ENCODE results near the gene AGBL1. TPM values are rescaled to one million over a fixed set of nuclear protein-coding genes. Genes with fewer than 3 reads are reported as not detected.

The AGBL1 gene
- under 1 TPM in 2 of 4 donors, not detected in 2; 0.01 to 0.04 TPM for polyA plus RNA-seq
- long read RNA-seq, donor 1, result 0 reads
- long read RNA-seq, donor 2, result 0 reads
- long read RNA-seq, donor 3, result 0 reads
- long read RNA-seq, donor 4, result 0 reads
- long read RNA-seq, donor 5, result 0 reads
- long read RNA-seq, donor 6, result 0 reads
- long read RNA-seq, donor 7, result 0 reads
- long read RNA-seq, donor 8, result 0 reads
- long read RNA-seq, donor 9, result 0 reads
- long read RNA-seq, donor 10, result 0 reads

GRCh38 chr15:86079508-86080266 lies at the start of gene AGBL1:
AGBL1 (plus strand) TSS chr15:86079871.
- Histone ChIP-seq H3K27ac (ENCODE audit: low read depth in 1 of 3, low read length in 2 of 3) (no peak within 1 kb of the TSS), H3K27me3 (ENCODE audit: control insufficient read depth in 3 of 3, insufficient read depth in 3 of 3, low read length in 3 of 3) (peaks cover 0 to 2% (median 0%) of the 10 kb centered on the region in 3 donors), H3K9me3 (ENCODE audit: control insufficient read depth in 2 of 2, insufficient read depth in 1 of 2, low read depth in 1 of 2, low read length in 1 of 2) (no peaks in the 10 kb centered on the region), H3K36me3 (ENCODE audit: control insufficient read depth in 3 of 3, insufficient read depth in 2 of 3, low read depth in 1 of 3, low read length in 3 of 3) (no peaks in the 10 kb centered on the region), H3K4me1 (ENCODE audit: control insufficient read depth in 3 of 3, insufficient read depth in 2 of 3, low read depth in 1 of 3, low read length in 2 of 3) (no peaks in the 10 kb centered on the region), H3K4me3 (ENCODE audit: low read depth in 1 of 3, low read length in 3 of 3) (no peak within 1 kb of the TSS)
- DNase-seq, result no peak
- FAIRE-seq, result no peak
- 73 to 77% (median 77%) methylated on average over 27 of the region's 27 CpGs for WGBS, 3 donors

- Histone ChIP-seq H3K4me3 (ENCODE audit: low read depth in 1 of 3, low read length in 3 of 3) (no peak overlapping the region), H3K9me3 (ENCODE audit: control insufficient read depth in 2 of 2, insufficient read depth in 1 of 2, low read depth in 1 of 2, low read length in 1 of 2) (no peaks in the 10 kb centered on the region), H3K27ac (ENCODE audit: low read depth in 1 of 3, low read length in 2 of 3) (no peak overlapping the region), H3K4me1 (ENCODE audit: control insufficient read depth in 3 of 3, insufficient read depth in 2 of 3, low read depth in 1 of 3, low read length in 2 of 3) (no peaks in the 10 kb centered on the region), H3K27me3 (ENCODE audit: control insufficient read depth in 3 of 3, insufficient read depth in 3 of 3, low read length in 3 of 3) (peaks cover 0 to 4% (median 0%) of the 10 kb centered on the region in 3 donors), H3K36me3 (ENCODE audit: control insufficient read depth in 3 of 3, insufficient read depth in 2 of 3, low read depth in 1 of 3, low read length in 3 of 3) (no peaks in the 10 kb centered on the region)
- DNase-seq (no peak), FAIRE-seq (no peak)
Measured at GRCh38 chr15:86034904-86035303, 44.8 kb upstream of the AGBL1 start.

- no peak for DNase-seq
- no peak overlapping the region for H3K4me3 ChIP-seq (ENCODE audit: low read depth in 1 of 3, low read length in 3 of 3)
- H3K9me3 ChIP-seq (ENCODE audit: control insufficient read depth in 2 of 2, insufficient read depth in 1 of 2, low read depth in 1 of 2, low read length in 1 of 2), result no peaks in the 10 kb centered on the region
- H3K4me1 ChIP-seq (ENCODE audit: control insufficient read depth in 3 of 3, insufficient read depth in 2 of 3, low read depth in 1 of 3, low read length in 2 of 3), result no peaks in the 10 kb centered on the region
- H3K27ac ChIP-seq (ENCODE audit: low read depth in 1 of 3, low read length in 2 of 3), result no peak overlapping the region
- H3K27me3 ChIP-seq (ENCODE audit: control insufficient read depth in 3 of 3, insufficient read depth in 3 of 3, low read length in 3 of 3), result peaks cover 0 to 4% (median 0%) of the 10 kb centered on the region in 3 donors
- WGBS, 3 donors, result 62 to 84% (median 76%) methylated on average over 1 of the region's 1 CpG
- no peaks in the 10 kb centered on the region for H3K36me3 ChIP-seq (ENCODE audit: control insufficient read depth in 3 of 3, insufficient read depth in 2 of 3, low read depth in 1 of 3, low read length in 3 of 3)
- no peak for FAIRE-seq
Measured at GRCh38 chr15:86036243-86036642, 43.4 kb upstream of the AGBL1 start.

GRCh38 chr15:86038491-86038890 lies 41.2 kb upstream of the AGBL1 start:
- H3K4me3 ChIP-seq (ENCODE audit: low read depth in 1 of 3, low read length in 3 of 3), result no peak overlapping the region
- H3K27me3 ChIP-seq (ENCODE audit: control insufficient read depth in 3 of 3, insufficient read depth in 3 of 3, low read length in 3 of 3), result peaks cover 0 to 4% (median 0%) of the 10 kb centered on the region in 3 donors
- no peak for FAIRE-seq
- DNase-seq, result no peak
- 85 to 100% (median 92%) methylated on average over 1 of the region's 1 CpG for WGBS, 3 donors
- H3K4me1 ChIP-seq (ENCODE audit: control insufficient read depth in 3 of 3, insufficient read depth in 2 of 3, low read depth in 1 of 3, low read length in 2 of 3), result no peaks in the 10 kb centered on the region
- H3K27ac ChIP-seq (ENCODE audit: low read depth in 1 of 3, low read length in 2 of 3), result no peak overlapping the region
- no peaks in the 10 kb centered on the region for H3K36me3 ChIP-seq (ENCODE audit: control insufficient read depth in 3 of 3, insufficient read depth in 2 of 3, low read depth in 1 of 3, low read length in 3 of 3)
- no peaks in the 10 kb centered on the region for H3K9me3 ChIP-seq (ENCODE audit: control insufficient read depth in 2 of 2, insufficient read depth in 1 of 2, low read depth in 1 of 2, low read length in 1 of 2)

- H3K9me3 ChIP-seq (ENCODE audit: control insufficient read depth in 2 of 2, insufficient read depth in 1 of 2, low read depth in 1 of 2, low read length in 1 of 2), result no peaks in the 10 kb centered on the region
- H3K4me3 ChIP-seq (ENCODE audit: low read depth in 1 of 3, low read length in 3 of 3), result no peak overlapping the region
- no peak for FAIRE-seq
- no peak for DNase-seq
- H3K36me3 ChIP-seq (ENCODE audit: control insufficient read depth in 3 of 3, insufficient read depth in 2 of 3, low read depth in 1 of 3, low read length in 3 of 3), result no peaks in the 10 kb centered on the region
- 74 to 78% (median 75%) methylated on average over 6 of the region's 6 CpGs for WGBS, 3 donors
- H3K4me1 ChIP-seq (ENCODE audit: control insufficient read depth in 3 of 3, insufficient read depth in 2 of 3, low read depth in 1 of 3, low read length in 2 of 3), result no peaks in the 10 kb centered on the region
- H3K27me3 ChIP-seq (ENCODE audit: control insufficient read depth in 3 of 3, insufficient read depth in 3 of 3, low read length in 3 of 3), result peaks cover 0 to 4% (median 0%) of the 10 kb centered on the region in 3 donors
- H3K27ac ChIP-seq (ENCODE audit: low read depth in 1 of 3, low read length in 2 of 3), result no peak overlapping the region
Measured at GRCh38 chr15:86040356-86041033, 39.2 kb upstream of the AGBL1 start.

GRCh38 chr15:86041399-86041798 lies 38.3 kb upstream of the AGBL1 start:
- no peak for FAIRE-seq
- H3K27ac ChIP-seq (ENCODE audit: low read depth in 1 of 3, low read length in 2 of 3), result no peak overlapping the region
- 28 to 43% (median 40%) methylated on average over 6 of the region's 6 CpGs for WGBS, 3 donors

GRCh38 chr15:86042226-86042625 lies 37.4 kb upstream of the AGBL1 start:
- Histone ChIP-seq H3K9me3 (ENCODE audit: control insufficient read depth in 2 of 2, insufficient read depth in 1 of 2, low read depth in 1 of 2, low read length in 1 of 2) (no peaks in the 10 kb centered on the region), H3K4me3 (ENCODE audit: low read depth in 1 of 3, low read length in 3 of 3) (no peak overlapping the region), H3K36me3 (ENCODE audit: control insufficient read depth in 3 of 3, insufficient read depth in 2 of 3, low read depth in 1 of 3, low read length in 3 of 3) (no peaks in the 10 kb centered on the region), H3K4me1 (ENCODE audit: control insufficient read depth in 3 of 3, insufficient read depth in 2 of 3, low read depth in 1 of 3, low read length in 2 of 3) (no peaks in the 10 kb centered on the region), H3K27me3 (ENCODE audit: control insufficient read depth in 3 of 3, insufficient read depth in 3 of 3, low read length in 3 of 3) (peaks cover 0 to 3% (median 0%) of the 10 kb centered on the region in 3 donors), H3K27ac (ENCODE audit: low read depth in 1 of 3, low read length in 2 of 3) (no peak overlapping the region)
- DNase-seq, result no peak
- 83 to 88% (median 87%) methylated on average over 1 of the region's 1 CpG for WGBS, 3 donors
- no peak for FAIRE-seq

More at GRCh38 chr15:86041399-86041798, 38.3 kb upstream of the AGBL1 start:
- Histone ChIP-seq H3K4me1 (ENCODE audit: control insufficient read depth in 3 of 3, insufficient read depth in 2 of 3, low read depth in 1 of 3, low read length in 2 of 3) (no peaks in the 10 kb centered on the region), H3K36me3 (ENCODE audit: control insufficient read depth in 3 of 3, insufficient read depth in 2 of 3, low read depth in 1 of 3, low read length in 3 of 3) (no peaks in the 10 kb centered on the region), H3K27me3 (ENCODE audit: control insufficient read depth in 3 of 3, insufficient read depth in 3 of 3, low read length in 3 of 3) (peaks cover 0 to 4% (median 0%) of the 10 kb centered on the region in 3 donors), H3K9me3 (ENCODE audit: control insufficient read depth in 2 of 2, insufficient read depth in 1 of 2, low read depth in 1 of 2, low read length in 1 of 2) (no peaks in the 10 kb centered on the region), H3K4me3 (ENCODE audit: low read depth in 1 of 3, low read length in 3 of 3) (no peak overlapping the region)
- DNase-seq, result no peak

GRCh38 chr15:86044981-86045380 lies 34.7 kb upstream of the AGBL1 start:
- Histone ChIP-seq H3K9me3 (ENCODE audit: control insufficient read depth in 2 of 2, insufficient read depth in 1 of 2, low read depth in 1 of 2, low read length in 1 of 2) (no peaks in the 10 kb centered on the region), H3K27me3 (ENCODE audit: control insufficient read depth in 3 of 3, insufficient read depth in 3 of 3, low read length in 3 of 3) (no peaks in the 10 kb centered on the region), H3K4me3 (ENCODE audit: low read depth in 1 of 3, low read length in 3 of 3) (no peak overlapping the region), H3K36me3 (ENCODE audit: control insufficient read depth in 3 of 3, insufficient read depth in 2 of 3, low read depth in 1 of 3, low read length in 3 of 3) (no peaks in the 10 kb centered on the region), H3K27ac (ENCODE audit: low read depth in 1 of 3, low read length in 2 of 3) (no peak overlapping the region), H3K4me1 (ENCODE audit: control insufficient read depth in 3 of 3, insufficient read depth in 2 of 3, low read depth in 1 of 3, low read length in 2 of 3) (no peaks in the 10 kb centered on the region)
- DNase-seq, result no peak
- FAIRE-seq, result no peak
- 6 to 13% (median 9%) methylated on average over 1 of the region's 1 CpG for WGBS, 3 donors
